HG03045 (cell line): ENCODE measurements around the gene LAMA5.

Experiments used
- ATAC-seq: cut with Tn5 transposase; IDR thresholded peaks from one replicate; pipeline ENCODE4 v1.9.1; 2021; ENCODE audit warnings: mild to moderate bottlenecking, moderate library complexity; ENCODE audit not compliant: unreplicated experiment

Gene LAMA5

DNA sequence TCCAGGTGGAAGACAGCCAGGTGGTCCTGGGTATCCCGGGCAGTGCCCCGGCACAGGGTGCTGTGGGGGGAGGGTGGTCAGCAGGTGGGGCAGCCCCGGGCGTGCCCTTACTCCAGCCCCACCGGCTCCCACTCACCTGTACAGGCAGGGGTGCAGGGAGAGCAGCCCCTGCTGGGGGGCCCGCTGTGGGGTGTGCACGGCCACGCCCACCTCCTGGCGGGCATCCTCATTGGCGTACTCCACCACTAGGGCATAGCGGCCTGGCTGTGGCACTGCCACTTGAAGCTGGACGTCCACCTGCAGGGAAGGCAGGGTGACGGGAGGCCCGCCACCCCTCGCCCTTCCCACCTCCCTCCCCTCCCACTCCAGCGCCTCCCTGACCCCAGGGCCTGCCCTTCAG is 34.7 kb downstream of the LAMA5 start:
- ATAC-seq: no peak

DNA sequence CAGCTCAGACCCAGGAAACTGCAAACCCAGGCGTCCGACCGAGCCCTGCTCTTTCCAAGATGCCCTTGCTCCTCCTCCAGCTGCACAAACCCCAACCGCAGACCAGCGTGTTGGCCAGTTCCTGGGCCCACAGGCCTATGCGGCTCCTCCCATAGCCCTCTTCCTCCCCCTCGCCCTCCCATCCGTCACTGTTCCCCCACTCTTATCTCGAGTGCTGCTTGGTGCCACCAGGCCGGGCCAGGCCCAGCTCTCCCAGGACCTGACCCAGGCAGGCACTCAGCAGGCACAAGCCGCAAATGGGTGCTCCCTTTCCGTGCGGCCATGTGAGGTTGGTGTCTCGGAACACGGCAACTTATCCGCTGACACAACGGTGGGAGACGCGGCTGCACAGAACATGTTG is 35.8 kb downstream of the LAMA5 start:
- no peak for ATAC-seq

- no peak for ATAC-seq
These were observed 36.4 kb downstream of the LAMA5 start for GRCh38 chr20:62330576-62331317.

- ATAC-seq: no peak
These were observed 37.4 kb downstream of the LAMA5 start for GRCh38 chr20:62329389-62330377.

DNA sequence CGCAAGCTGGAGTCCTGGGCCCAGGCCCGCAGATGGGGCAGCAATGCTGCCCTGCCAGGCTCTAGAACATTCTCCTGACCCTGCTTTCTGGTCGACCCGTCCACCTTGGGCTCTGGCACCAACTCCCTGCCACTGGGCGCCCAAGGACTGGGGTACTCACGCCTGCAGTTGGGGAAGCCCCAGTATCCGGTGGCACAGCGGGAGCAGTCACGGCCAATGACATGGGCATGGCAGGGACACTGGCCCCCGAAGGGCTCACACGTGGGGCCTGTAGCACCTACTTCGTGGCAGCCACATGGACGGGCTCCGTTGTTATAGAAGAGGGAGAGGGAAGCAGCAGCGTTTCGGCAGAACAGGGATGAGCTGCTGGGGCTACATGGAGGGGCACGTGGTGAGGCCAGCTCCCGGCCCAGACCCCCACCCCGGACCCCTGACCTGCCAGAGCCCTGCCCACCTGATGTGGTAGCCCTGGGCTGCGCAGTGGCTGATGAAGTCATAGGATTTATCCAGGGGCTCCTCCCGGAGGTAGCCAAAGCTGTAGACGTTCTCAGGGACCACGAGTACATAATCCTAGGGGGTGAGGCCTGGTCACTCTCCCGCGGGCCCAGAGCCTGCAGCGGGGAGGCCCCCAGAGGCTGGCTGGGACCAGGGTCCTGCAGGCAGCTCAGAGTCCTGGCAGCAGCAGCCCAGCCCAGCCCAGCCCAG is 38.3 kb downstream of the LAMA5 start:
- ATAC-seq: no peak

DNA sequence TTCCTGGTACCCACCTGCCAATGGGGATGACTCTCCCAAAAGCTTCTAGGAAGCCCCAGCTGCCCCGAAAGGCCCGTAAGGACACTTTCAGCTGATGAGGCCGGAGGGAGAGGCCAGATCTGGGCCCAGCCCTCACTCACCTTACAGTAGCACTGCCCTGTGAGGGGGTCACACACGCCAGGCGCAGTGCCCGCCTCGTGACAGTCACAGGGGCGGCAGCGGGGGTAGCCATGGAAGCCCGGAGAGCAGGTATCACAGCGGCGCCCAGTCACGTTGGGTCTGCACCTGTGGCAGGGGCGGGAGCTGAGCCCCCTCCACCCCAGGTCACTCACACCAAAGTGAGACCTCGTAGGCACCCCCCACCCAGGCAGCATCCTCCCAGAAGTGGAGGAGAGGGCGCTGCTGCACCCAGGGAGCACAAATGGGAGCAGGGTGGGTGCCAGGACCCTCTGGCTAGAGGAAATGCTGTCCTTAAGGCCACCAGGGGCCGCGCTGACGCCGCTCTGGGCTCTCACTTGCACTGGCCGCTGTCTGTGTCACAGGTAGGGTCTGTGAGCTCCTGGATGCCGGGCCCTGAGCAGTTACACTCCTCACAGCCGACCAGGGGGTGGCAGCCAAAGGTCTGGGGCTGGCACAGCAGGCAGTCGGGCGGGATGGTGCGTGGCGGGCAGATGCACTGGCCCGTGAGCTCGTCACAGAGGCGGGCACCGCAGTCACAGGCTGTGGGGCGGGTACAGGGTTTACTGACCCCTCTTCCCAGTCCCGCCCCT is 39.2 kb downstream of the LAMA5 start:
- ATAC-seq: no peak

- ATAC-seq: no peak
These were observed 40.0 kb downstream of the LAMA5 start for GRCh38 chr20:62326959-62327725.

DNA sequence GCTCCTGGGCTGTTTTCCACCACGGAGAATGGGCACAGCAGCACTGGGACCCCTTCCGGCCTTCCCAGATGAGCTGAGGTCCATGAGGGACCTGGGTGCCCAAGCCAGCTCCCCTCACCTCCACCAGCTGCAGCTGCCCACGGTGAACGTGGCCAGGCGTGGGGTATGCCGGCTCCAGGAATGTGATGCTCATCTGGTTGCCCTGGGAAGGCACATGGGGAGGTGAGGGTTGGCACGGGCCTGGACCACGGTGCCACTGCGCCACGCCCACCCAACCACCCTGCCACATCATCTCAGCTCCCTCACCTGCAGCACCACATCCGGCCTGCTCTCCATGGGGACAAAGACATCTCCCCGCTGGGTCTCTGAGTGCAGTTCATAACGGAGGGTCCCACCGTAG is 40.6 kb downstream of the LAMA5 start:
- ATAC-seq: no peak

DNA sequence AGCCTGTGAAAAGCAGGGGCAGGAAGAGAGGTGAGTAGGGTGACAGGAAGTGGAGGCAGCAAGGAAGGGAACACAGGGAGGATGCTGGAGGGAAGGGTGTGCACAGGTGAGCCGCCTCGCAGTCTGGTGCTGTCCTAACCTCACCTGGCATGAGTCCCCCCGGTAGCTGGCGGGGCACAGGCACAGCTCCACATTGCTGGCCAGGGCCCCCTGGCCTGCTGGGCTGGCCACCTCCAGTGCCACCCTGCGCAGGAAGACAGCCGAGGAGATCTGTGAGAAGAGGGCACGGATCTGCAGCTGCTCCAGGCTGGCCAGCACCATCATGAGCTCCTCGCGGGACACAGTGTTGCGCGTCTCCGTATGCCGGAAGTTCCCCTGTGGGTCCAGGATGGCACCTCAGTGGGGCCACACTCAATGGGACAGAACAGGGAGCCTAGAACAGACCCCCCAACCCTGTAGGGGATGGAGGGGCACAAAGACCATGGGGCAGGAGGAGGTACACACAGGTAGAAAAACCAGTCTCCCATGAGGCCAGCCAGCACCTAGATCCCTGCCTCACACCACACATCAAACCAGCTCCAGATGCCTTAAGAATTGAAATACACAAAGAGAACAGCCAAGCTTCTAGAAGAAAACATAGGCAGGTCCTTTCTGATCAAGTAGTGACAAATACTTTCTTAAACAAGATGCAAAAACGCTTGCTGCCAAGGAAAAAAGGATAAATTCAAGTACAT is 41.8 kb downstream of the LAMA5 start:
- ATAC-seq: no peak

GRCh38 chr20:62323980-62324906 is 42.9 kb downstream of the LAMA5 start:
- ATAC-seq: no peak

DNA sequence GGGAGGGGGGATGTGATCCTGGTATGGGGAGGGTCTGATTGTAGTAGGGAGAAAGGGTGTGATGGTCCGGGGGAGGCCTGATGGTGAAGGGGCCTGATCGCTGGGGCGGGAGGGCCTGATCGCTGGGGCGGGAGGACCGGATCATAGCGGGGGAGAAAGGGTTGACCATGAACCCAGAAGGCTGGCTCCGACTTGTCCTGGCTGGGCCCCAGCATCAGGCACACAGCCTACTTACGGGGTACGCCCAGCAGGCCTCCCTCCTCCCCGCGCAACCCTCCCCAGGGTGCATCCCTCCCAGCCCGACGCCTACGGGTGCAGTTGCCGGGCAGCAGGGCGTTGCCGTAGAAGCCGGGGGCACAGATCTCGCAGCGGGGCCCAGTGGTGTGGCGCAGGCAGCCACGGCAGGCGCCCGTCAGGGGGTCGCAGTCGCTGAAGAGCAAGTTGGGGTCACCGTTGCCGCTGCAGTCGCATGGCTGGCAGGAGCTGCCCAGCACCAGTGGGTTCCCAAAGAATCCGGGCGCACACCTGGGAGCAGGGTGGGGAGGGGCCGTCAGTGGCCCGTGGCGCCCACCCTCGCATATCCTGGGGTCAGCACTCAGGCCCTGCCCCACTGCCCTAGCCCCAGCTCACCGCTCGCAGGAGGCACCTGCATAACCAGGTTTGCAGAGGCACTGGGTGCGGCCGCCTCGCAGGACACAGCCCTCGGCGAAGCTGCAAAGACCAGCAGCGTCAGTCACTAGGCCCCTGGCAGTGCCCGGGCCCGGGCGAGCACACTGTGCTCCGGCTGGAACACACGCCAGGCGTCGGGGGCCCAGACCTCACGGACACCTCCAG is 43.7 kb downstream of the LAMA5 start:
- ATAC-seq: no peak

DNA sequence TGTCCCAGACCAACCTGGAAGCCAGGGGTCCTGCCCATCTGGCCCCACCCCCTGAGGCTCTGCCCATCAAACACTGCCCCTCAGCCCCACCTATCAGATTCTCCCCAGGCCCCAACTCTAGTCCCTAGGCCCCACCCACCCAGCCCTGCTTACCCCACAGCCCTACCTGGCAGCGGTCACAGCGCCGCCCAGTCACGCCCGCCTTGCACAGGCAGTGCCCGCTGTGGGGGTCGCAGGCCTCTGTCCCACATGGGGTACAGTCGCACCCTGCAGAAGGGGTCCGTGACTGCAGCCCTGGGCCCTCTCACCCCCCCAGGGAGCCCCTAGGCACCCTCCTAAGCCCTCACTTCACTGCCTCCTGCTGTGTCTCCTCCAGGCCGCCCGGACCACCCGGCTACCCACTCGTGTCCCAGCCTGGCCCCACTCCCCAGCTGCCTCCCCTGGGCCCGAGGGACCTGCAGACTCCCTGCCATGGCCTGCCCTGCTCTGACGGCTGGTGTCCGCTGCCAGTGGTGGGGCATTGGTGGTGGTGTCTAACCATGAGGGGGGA is 44.5 kb downstream of the LAMA5 start:
- ATAC-seq: no peak

DNA sequence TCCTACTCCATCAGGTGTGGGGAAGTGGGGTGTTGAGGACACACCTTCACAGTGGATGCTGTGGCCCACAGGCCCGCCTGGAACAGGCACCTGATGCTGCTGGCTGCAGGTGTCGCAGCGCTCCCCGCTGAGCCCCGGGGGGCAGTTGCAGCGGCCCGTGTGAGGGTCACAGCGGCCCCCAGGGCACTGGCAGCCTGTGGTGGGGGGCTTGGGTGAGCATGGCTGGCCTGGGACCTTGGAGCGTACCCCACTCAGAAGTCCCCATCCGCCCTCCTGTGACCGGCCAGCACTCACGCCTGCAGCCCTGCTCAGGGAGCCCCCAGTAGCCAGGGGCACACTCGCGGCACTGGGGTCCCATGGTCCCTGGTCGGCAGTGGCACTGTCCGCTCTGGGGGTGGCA is 45.1 kb downstream of the LAMA5 start:
- ATAC-seq: no peak

DNA sequence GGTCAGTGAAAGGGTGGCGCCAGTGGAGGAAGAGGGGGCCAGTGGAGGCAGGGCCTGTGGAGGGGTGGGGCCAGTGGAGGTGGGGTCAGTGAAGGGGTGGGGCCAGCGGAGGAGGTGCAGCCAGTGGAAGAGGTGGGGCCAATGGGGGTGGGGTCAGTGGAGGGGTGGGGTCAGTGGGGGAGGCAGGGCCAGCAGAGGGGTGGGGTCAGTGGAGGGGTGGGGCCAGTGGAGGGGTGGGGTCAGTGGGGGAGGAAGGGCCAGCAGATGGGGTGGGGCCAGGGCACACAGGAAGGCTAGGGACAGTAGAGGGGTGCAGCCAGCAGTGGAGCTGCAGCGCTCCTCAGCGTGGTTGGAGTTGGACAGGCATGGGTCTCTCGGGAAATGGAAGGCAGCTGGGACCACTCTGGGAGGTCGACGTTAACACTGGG is 45.6 kb downstream of the LAMA5 start:
- no peak for ATAC-seq

GRCh38 chr20:62320581-62321354 is 46.3 kb downstream of the LAMA5 start:
- ATAC-seq: no peak

GRCh38 chr20:62319346-62319909 is 47.7 kb downstream of the LAMA5 start:
- ATAC-seq: no peak
